Measurements from ENCODE around the gene GNB1.

Gene GNB1

GRCh38 chr1:1826356-1827088 is 64.4 kb downstream of the GNB1 start:
- DNase-seq (ENCODE audit: low read depth) = no peak

GRCh38 chr1:1825217-1825616 is 65.7 kb downstream of the GNB1 start:
- no peak for DNase-seq (ENCODE audit: low read depth)

GRCh38 chr1:1819762-1820161 is 71.1 kb downstream of the GNB1 start:
- DNase-seq (ENCODE audit: low read depth) = no peak

- DNase-seq (ENCODE audit: low read depth) = no peak
Observed at GRCh38 chr1:1817221-1817620, 73.7 kb downstream of the GNB1 start.

GRCh38 chr1:1815606-1816281 is 75.1 kb downstream of the GNB1 start:
- no peak for DNase-seq (ENCODE audit: low read depth)

GRCh38 chr1:1809489-1809888 is 81.4 kb downstream of the GNB1 start:
- no peak for DNase-seq (ENCODE audit: low read depth)

- no peak for DNase-seq (ENCODE audit: low read depth)
Observed at GRCh38 chr1:1808206-1808605, 82.7 kb downstream of the GNB1 start.

- no peak for DNase-seq (ENCODE audit: low read depth)
Observed at GRCh38 chr1:1806890-1807289, 84.0 kb downstream of the GNB1 start.

GRCh38 chr1:1804301-1804700 is 86.6 kb downstream of the GNB1 start:
- DNase-seq (ENCODE audit: low read depth) = no peak

- no peak for DNase-seq (ENCODE audit: low read depth)
Observed at GRCh38 chr1:1802871-1803270, 88.0 kb downstream of the GNB1 start.

- DNase-seq (ENCODE audit: low read depth) = no peak
Observed at GRCh38 chr1:1799716-1800115, 91.2 kb downstream of the GNB1 start.

- no peak for DNase-seq (ENCODE audit: low read depth)
Observed at GRCh38 chr1:1797731-1798341, 93.1 kb downstream of the GNB1 start.

GRCh38 chr1:1796466-1796865 is 94.4 kb downstream of the GNB1 start:
- no peak for DNase-seq (ENCODE audit: low read depth)

GRCh38 chr1:1794999-1795398 is 95.9 kb downstream of the GNB1 start:
- no peak for DNase-seq (ENCODE audit: low read depth)

GRCh38 chr1:1793481-1794244 is 97.2 kb downstream of the GNB1 start:
- DNase-seq (ENCODE audit: low read depth) = no peak

- no peak for DNase-seq (ENCODE audit: low read depth)
Observed at GRCh38 chr1:1788646-1789431, 102.0 kb downstream of the GNB1 start.

GRCh38 chr1:1788136-1788535 is 102.8 kb downstream of the GNB1 start:
- DNase-seq (ENCODE audit: low read depth) = no peak

GRCh38 chr1:1786836-1787605 is 103.9 kb downstream of the GNB1 start:
- DNase-seq (ENCODE audit: low read depth) = no peak

- DNase-seq (ENCODE audit: low read depth) = no peak
Observed at GRCh38 chr1:1785666-1786065, 105.2 kb downstream of the GNB1 start.

- DNase-seq (ENCODE audit: low read depth) = no peak
Observed at GRCh38 chr1:1784933-1785332, 106.0 kb downstream of the GNB1 start.

GRCh38 chr1:1783320-1783719 is 107.6 kb downstream of the GNB1 start:
- DNase-seq (ENCODE audit: low read depth) = no peak
